ENCODE measurements around the gene GDPGP1.

GRCh38 chr15:90188914-90189748, 44.9 kb upstream of the GDPGP1 start:
- no peak for TF ChIP-seq CTCF (IDR thresholded peaks at IDR 0.05)
- no peak for TF ChIP-seq EZH2 (IDR thresholded peaks at IDR 0.05; ENCODE audit: borderline replicate concordance, insufficient read depth, low read depth, low read length, poor library complexity, severe bottlenecking)
